ENCODE results near the gene PAQR7. TPM values are rescaled to one million over a fixed set of nuclear protein-coding genes. Genes with fewer than 3 reads are reported as not detected.

PAQR7 gene
- total RNA-seq, 1 experiment from 2014 or later = 6.7 TPM

- H3K4me3 Mint-ChIP-seq = no peak overlapping the region
- no peaks in the 10 kb centered on the region for H3K36me3 Mint-ChIP-seq
- no peak overlapping the region for H3K27ac Mint-ChIP-seq
These were observed 14.9 kb upstream of the PAQR7 start for GRCh38 chr1:25890239-25891034.

GRCh38 chr1:25889470-25889869 is 14.0 kb upstream of the PAQR7 start:
- Mint-ChIP-seq H3K36me3 (no peaks in the 10 kb centered on the region), H3K27me3 (ENCODE audit: low read depth) (no peaks in the 10 kb centered on the region; the same call in 1 of the 2 replicates), H3K4me3 (no peak overlapping the region), H3K9me3 (no peaks in the 10 kb centered on the region), H3K4me1 (peaks cover 23% of the 10 kb centered on the region), H3K27ac (no peak overlapping the region)
- DNase-seq (ENCODE audit: low spot score) = peak; percentile 5
- ChIA-PET POLR2A (no interaction called here), CTCF (no interaction called here)
- ATAC-seq = no peak
- no peak for TF ChIP-seq PRDM15 (CRISPR knock-in tag; IDR thresholded peaks at IDR 0.05)
- TF ChIP-seq IRF1 (CRISPR knock-in tag; IDR thresholded peaks at IDR 0.05) = no peak
- no peak for TF ChIP-seq NR2C2 (CRISPR knock-in tag; IDR thresholded peaks at IDR 0.05)
- no peak for TF ChIP-seq RORB (CRISPR knock-in tag; IDR thresholded peaks at IDR 0.05)
- no peak for TF ChIP-seq ELF4 (CRISPR knock-in tag; IDR thresholded peaks at IDR 0.05; ENCODE audit: low read depth)
- TF ChIP-seq AR (CRISPR knock-in tag; IDR thresholded peaks at IDR 0.05) = no peak
- TF ChIP-seq ZNF671 (CRISPR knock-in tag; IDR thresholded peaks at IDR 0.05) = no peak

More at GRCh38 chr1:25890239-25891034, 14.9 kb upstream of the PAQR7 start:
- TF ChIP-seq MYBL2 (CRISPR knock-in tag; IDR thresholded peaks at IDR 0.05) (no peak), NFE2L1 (CRISPR knock-in tag; IDR thresholded peaks at IDR 0.05) (no peak), MLX (CRISPR knock-in tag; IDR thresholded peaks at IDR 0.05) (no peak), TCF7 (CRISPR knock-in tag; IDR thresholded peaks at IDR 0.05; ENCODE audit: low read depth) (no peak), HMGA2 (CRISPR knock-in tag; IDR thresholded peaks at IDR 0.05) (no peak), ZNF281 (CRISPR knock-in tag; IDR thresholded peaks at IDR 0.05) (no peak), ATF2 (CRISPR knock-in tag; IDR thresholded peaks at IDR 0.05; ENCODE audit: borderline replicate concordance, low read depth) (no peak), GTF2I (CRISPR knock-in tag; conservative IDR thresholded peaks at IDR 0.05) (no peak), ETV6 (CRISPR knock-in tag; IDR thresholded peaks at IDR 0.05) (no peak), ESRRA (CRISPR knock-in tag; IDR thresholded peaks at IDR 0.05; ENCODE audit: borderline replicate concordance) (no peak)
- H3K9me3 Mint-ChIP-seq = no peaks in the 10 kb centered on the region
- DNase-seq (ENCODE audit: low spot score) (peak; percentile 9), ATAC-seq (no peak)
- no peaks in the 10 kb centered on the region for H3K27me3 Mint-ChIP-seq (ENCODE audit: low read depth)
- H3K4me1 Mint-ChIP-seq = peaks cover 26% of the 10 kb centered on the region
- POLR2A ChIA-PET = no interaction called here
- CTCF ChIA-PET = interaction anchor here (0.7 to 1.3 kb wide), 3 partner anchors 15 to 107 kb away, joined by 3 to 4 read pairs (median 3); partner anchors contain the start of genes PAFAH2 and PAQR7

All from WTC11 (cell line).